ENCODE measurements around the gene ACO1. TPM values are rescaled to one million over a fixed set of nuclear protein-coding genes. Genes with fewer than 3 reads are reported as not detected.
A peak's percentile ranks its signal among the peaks of the same experiment; 100 is the strongest.

ACO1 gene
- polyA plus RNA-seq, 5 donors, result 28.8 to 33.6 (median 30.8) TPM

GRCh38 chr9:32413424-32413823, 29.0 kb downstream of the ACO1 start:
- peak; percentile 15 to 31 for DNase-seq

DNA sequence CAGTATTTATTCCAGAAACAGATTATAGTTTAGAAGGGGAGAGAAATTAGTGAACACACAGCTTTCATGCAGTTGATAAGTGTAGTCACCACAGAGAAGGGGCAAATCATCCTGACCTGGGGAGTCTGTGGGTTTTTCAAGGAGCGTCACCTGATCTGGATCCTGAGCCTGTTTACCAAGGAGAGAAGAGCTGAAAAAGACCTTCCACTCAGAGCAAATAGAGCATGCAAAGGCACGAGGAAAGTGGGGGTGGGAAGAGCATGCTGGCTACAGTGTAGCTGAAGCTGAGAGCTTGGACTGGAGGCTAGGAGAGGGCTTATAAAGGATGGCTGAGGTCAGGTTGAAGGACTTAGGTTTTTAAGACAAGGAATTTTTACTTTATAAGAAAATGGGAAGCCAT, 30.4 kb downstream of the ACO1 start:
- DNase-seq, result no peak

DNA sequence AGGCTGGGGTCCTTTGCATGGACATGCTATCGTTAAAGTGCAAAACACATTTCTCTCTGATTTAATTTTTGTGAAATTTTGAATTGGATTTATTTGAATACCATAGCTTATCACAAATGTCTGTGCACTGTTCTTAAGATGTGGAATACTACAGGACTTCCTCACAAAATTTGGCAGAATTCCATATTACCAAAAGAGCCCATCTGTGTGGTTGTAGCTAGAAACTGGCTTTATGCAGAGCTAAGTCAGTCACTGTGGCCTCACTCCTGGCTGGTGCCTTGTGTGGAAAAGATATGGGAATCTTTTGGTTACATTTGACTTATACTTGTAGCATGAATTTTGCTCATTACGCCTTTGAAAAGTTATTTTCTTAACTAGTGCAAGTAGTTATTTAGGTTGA, 35.5 kb downstream of the ACO1 start:
- no peak for DNase-seq

DNA sequence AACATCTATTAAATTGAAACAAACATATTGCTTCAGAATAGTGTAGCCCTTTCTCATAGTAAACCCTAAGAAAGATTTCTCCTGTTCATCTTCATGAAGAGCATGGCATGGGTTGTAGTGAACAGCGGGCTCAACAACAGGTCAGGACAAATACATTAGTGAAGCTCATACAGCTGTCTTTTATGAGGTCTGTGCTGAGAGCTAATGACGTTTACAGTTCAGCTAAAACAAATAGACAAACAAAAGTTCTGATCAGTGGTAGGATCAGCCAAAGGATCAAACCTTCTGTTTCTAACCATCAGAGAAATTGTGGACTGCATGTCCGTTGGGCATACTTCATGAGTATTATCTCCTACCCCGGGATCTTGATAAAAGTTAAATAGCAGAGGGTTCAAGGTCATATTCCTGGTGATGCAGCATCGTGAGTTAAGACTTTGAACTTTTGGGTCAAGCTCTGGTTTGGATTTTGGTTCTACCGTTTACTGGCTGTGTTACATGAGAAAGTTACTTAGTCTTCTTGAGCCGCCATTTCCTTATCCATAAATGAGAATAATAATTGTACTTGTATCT, 37.9 kb downstream of the ACO1 start:
- no peak for DNase-seq

DNA sequence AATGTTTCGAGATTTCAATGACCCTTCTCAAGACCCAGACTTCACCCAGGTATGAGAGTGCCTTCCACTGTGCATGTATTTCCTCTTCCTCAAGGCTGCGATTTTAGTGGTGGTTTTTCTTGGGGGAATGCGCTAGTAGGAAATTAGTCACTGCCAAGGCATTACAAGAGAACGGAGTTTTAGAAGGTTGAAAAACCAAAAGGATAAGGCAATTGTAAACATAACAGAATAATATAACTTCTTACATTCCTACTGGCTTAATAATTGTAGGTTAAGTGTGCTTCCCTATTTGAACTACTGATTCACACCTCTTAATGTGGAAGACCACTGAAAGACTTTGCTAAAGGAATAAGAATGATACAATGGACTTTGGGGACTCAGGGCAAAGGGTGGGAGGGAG, 38.9 kb downstream of the ACO1 start:
- DNase-seq, result no peak

DNA sequence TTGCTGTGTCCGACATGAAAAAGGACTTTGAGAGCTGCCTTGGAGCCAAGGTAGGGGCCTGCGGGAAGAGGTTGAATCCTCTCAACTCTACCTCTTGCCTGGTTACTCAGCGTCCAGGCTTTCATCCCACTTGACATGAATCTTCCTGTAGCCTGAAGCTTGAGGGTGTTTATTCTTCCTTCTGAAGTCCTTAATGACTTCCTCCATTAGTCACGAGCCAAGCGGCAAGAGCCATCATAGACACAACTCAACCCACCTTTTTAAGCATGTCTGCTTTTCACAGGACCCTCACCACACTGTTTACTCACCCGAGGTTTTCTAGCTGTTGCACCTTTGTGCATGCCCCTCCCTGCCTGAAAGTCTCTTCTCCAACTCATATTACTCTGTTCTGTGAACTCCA, 40.2 kb downstream of the ACO1 start:
- DNase-seq, result no peak

- no peak for DNase-seq
Observed at GRCh38 chr9:32426278-32426939, 42.0 kb downstream of the ACO1 start.

DNA sequence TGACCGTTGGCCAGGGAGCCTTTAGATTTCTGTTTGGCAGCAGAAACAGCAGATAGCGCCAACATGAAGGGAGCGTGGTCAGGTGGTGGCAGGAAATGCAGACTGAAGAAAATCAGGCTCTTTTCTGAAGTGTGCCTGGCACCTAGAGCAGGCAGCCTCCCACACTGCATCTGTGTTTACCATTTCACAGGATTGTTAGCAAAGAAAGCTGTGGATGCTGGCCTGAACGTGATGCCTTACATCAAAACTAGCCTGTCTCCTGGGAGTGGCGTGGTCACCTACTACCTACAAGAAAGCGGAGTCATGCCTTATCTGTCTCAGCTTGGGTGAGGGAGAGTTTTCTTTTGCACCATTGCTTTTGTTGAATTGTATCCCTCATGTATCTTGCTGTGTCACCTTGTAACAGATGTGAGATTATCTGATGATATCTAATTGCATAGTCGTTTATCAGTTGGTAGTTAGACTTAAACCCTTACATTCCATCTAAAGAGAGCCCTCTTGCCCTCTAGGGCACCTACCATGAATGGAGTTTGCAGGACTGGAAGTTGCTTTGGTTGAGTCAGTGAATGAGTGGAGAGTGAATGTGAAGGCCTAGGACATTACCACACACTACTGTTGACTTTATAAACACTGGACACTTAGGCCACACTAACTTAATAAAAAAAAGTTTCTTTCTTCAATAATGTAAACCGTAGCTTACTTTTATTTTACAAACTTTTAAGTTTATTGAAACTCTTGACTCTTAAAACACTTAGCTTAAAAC, 42.8 kb downstream of the ACO1 start:
- DNase-seq, result no peak

GRCh38 chr9:32430720-32431119, 46.3 kb downstream of the ACO1 start:
- DNase-seq, result no peak

DNA sequence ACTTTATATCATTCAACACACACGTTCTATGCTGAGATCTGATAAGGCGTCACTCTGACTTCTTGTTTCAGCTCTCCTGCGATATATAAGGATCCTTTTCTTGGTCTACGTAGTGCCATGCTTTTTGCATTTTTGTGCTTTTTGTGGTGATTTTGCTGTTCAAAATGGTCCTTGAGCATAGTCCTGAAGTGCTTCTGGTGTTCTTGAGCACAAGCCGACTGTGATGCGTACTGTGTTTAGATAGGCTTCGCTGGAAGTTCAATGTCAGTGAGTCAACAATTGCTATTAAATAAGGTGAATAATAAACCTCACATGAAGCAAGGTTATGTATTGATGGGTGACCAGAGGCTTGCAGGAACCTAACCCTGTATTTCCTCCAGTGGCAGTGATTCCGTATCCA, 46.8 kb downstream of the ACO1 start:
- DNase-seq, result no peak

DNA sequence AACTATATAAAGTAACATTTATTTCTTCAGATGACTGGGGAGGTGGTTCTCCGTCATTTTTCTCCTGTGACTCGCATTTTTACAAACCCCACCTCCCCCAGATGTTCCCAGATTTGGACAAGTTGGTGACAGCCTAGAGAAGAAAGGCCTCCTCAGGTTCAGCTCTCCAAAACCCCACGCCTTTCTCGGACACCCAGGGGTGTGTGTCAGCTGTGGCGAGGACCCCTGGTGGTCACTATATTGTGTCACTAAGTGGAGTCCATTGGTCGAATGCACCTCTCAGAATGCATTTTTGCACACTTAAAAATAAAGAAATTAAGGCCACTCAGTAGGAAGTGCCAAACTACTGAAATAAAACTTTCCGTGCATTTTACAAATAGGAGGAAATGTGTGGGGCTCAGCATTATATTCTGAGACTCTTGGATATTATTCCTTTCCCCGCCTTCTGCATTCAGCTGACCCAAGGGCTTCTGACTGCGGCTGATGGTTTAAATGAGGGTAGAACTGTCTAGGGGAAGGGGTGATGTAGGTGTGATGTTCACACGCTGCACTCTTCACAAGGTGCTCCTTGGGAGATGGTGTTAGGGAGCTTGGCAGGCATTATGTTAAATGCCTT, 47.6 kb downstream of the ACO1 start:
- peak; percentile 6 to 17 for DNase-seq

DNA sequence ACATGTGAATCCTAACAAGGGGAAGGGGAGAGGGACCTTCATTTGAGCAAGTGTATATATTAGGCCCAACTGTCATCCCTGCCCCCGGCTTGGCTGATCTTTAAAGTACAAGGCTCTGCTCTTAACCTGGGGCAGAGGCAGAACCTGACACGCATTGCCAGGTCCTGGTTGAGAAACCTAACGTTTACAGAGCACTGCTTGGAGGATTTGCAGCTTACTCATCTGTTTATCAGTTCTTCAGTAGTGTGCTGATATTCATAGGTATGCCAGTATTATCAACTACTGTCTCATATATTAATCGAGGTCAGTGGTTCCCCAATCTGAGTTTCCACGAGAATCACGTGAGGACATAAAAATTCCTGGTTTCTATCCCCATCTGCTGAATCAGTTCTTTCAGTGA, 50.4 kb downstream of the ACO1 start:
- DNase-seq, result no peak

DNA sequence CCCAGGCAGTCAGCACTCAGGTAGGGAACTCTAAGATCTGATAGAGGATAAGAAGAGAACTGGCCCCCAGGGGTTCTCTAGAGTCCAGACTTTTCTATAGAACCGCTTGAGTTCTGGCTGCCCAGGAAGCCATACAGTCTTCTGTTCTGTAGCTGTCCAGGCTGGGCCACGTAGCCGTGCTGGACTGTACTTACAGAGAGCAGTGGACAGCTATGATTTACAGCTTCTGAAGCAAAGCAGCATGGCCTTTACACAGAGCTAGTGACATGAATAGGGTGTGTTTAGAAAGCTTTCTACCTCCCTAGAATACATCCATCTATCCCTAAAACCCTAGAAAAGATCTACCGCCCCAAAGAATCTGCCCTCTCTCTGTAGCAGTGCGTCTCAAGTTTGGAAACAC, 57.2 kb downstream of the ACO1 start:
- no peak for DNase-seq

DNA sequence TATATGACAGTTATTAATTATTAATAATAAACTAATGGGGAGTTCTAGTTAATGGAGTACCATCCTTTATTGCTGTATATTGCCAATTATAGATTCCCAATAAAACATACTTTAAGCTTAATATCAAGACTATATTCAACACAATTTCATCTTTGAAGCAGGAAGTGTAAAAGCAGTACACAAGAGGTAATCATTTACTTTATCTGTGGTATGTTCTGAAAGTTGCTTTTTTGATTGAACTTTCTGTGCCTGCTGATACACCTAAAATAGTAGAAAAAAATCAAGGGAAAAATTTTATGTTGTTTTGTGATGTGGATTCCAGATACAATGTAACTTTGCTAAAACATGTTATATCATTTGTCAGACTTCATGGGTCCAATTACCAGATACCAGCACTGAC, 58.0 kb downstream of the ACO1 start:
- no peak for DNase-seq

DNA sequence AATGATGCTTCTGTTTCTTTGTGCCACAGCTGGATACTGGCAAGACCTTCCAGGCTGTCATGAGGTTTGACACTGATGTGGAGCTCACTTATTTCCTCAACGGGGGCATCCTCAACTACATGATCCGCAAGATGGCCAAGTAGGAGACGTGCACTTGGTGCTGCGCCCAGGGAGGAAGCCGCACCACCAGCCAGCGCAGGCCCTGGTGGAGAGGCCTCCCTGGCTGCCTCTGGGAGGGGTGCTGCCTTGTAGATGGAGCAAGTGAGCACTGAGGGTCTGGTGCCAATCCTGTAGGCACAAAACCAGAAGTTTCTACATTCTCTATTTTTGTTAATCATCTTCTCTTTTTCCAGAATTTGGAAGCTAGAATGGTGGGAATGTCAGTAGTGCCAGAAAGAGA, 65.5 kb downstream of the ACO1 start:
- no peak for DNase-seq

- DNase-seq, result no peak
Observed at GRCh38 chr9:32454280-32454679, 69.8 kb downstream of the ACO1 start.

DNA sequence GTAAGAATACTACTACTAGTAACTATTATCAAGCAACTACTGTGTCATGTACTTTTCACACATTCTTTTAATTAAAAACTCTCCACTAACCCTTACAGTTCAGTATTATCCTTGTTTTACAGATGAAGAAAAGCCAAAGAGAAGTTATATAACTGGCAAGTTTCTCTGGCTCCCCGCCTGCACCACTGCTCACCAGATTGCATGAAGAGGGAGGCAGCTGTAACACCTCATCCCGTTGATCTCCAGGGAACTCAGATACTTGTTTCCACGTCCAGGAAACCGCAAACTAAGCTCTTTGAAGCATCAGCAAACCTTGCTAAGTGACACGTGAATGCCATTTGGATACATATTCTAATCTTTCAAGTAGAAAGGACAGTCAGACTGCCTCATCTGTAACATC, 71.3 kb downstream of the ACO1 start:
- no peak for DNase-seq

GRCh38 chr9:32456564-32456963, 72.1 kb downstream of the ACO1 start:
- DNase-seq, result no peak

GRCh38 chr9:32463500-32464293, 79.3 kb downstream of the ACO1 start:
- no peak for DNase-seq

GRCh38 chr9:32468740-32469139, 84.3 kb downstream of the ACO1 start:
- DNase-seq, result no peak

DNA sequence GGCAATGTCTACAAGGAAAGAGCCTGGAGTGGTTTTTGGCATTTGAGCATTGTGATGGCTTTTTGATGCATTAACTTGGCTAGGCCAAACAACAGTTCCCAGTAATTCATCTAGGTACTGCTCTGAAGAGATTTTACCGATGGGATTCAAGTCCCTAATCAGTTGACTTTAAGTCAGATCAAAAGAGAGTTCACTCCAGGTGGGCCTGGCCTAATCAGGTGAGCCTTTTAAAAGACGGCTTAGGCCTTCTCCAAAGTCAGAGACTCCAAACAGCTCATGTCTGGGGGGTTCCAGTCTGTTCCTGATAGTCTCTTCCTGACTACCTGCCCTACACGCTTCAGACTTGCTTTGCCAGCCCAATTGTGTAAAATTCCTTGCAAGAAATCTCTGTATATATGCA, 87.9 kb downstream of the ACO1 start:
- DNase-seq, result no peak

DNA sequence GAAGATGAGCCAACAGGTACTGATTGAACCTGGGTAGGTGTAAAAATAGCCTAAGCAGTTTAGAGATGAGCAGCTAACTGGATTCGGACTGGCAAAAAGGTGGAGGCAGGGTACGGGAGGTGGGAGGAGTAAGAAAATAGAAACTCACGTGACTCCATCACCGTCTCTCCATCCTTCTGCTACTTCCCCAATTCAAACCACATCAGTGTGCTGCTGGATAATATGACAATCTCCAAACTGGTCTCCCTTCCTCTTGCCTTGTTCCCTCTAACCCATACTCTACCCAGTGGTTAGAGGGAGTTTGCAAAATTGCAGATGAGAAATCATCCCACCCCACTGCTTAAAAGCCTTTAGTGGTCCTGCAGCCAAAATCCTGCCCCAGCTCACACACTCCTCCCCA, 98.9 kb downstream of the ACO1 start:
- DNase-seq, result no peak
